PC-9 (cell line): Measurements from ENCODE around the gene C1QC.

ENCODE experiments used
- CTCF ChIP-seq: fragments of 200-600 bp; sonication (generic); conservative IDR thresholded peaks from 2 replicates; pipeline ENCODE4 v1.6.1; 2017; ENCODE audit warnings: mixed run types, antibody characterized with exemption, mild to moderate bottlenecking, moderate library complexity
- EZH2 ChIP-seq: fragments of 200-600 bp; sonication (generic); IDR thresholded peaks from 2 replicates; pipeline ENCODE4 v1.8.0; 2017; ENCODE audit warnings: antibody characterized with exemption, low read depth

DNA sequence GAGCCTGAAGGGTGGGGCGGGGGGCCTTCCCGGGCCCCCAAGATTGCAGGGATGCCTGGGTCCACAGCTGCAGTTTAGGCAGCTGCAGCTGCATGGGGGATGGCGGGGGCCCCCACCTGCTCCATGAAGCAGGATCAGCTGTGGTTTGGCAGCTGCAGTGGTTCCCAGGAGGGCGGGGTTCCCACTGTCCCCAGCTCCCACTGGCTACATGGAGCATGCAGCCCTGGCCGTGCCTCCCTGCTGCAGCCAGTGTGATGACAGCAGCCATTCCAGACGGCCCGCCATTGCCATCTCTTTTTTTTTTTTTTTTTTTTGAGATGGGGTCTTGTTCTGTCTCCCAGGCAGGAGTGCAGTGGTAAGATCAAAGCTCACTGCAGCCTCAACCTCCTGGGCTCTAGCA is 8.0 kb upstream of the C1QC start:
- TF ChIP-seq CTCF (no peak), EZH2 (no peak)
